Measurements from ENCODE around the gene PLD1.

- no peak for TF ChIP-seq EP300 (IDR thresholded peaks at IDR 0.05; ENCODE audit: low read depth)
- TF ChIP-seq CTCF (IDR thresholded peaks at IDR 0.05) = no peak
These were observed 31.3 kb upstream of the PLD1 start for GRCh38 chr3:171841620-171842000.

Measured in transverse colon (tissue), 3 donors.